Prostate gland (tissue), 2 donors: ENCODE data around the gene SPRYD3. TPM values are rescaled to one million over a fixed set of nuclear protein-coding genes. Genes with fewer than 3 reads are reported as not detected.

ENCODE experiments used
- DNase-seq: peaks from one replicate; pipeline ENCODE4 v3.0.0-alpha.2; 2019; ENCODE audit warnings: low spot score
- H3K27ac ChIP-seq, 2 donors: fragments of 200-600 bp; sonication (generic); 2 replicates each; pipeline ENCODE4 v1.5.1; 2017 to 2019
- H3K27me3 ChIP-seq: fragments of 200-600 bp; sonication (generic); replicated peaks from 2 replicates; pipeline ENCODE4 v1.5.1; 2019; ENCODE audit not compliant: insufficient read depth
- H3K36me3 ChIP-seq, 2 donors: fragments of 200-600 bp; sonication (generic); 1 replicate in 1 of 2; 2 replicates in 1 of 2; pipeline versions ENCODE4 v1.5.1 to v1.8.1; 2017 to 2019
- H3K4me1 ChIP-seq: fragments of 200-600 bp; sonication (generic); replicated peaks from 2 replicates; pipeline ENCODE4 v1.5.1; 2019
- H3K4me3 ChIP-seq, 2 donors: fragments of 200-600 bp; sonication (generic); 2 replicates each; pipeline ENCODE4 v1.5.1; 2017 to 2019
- H3K9me3 ChIP-seq: fragments of 200-600 bp; sonication (generic); 2 replicates; pipeline ENCODE4 v1.5.1; 2017
- POLR2A ChIP-seq: fragments of 450-650 bp; IDR thresholded peaks from one replicate; pipeline ENCODE4 v1.6.1; 2016; ENCODE audit warnings: antibody characterized with exemption, mild to moderate bottlenecking
- POLR2AphosphoS5 ChIP-seq: sonication (generic); formaldehyde crosslinking; IDR thresholded peaks from one replicate; pipeline ENCODE4 v1.6.1; 2017; ENCODE audit warnings: antibody characterized with exemption
- WGBS: methylation state at CpG from one replicate; pipeline ENCODE4 v1.1.5; 2018; 5-methylcytosine and 5-hydroxymethylcytosine counted together
- intact Hi-C: fragments of 100-400 bp; cut with DNase I; formaldehyde crosslinking; loops from one replicate; pipeline ENCODE4 v1.14.2; 2022
- total RNA-seq, 2 donors: library from RNA; depleted of rRNA; stranded (reverse); fragments of >200 nt; gene quantifications; one replicate each; pipeline ENCODE4 v1.1.0, GENCODE V29; 2016
- TF ChIP-seq, protein P1 (sequence below), 4 experiments: fragments of 200-600 bp in 2 of 4; fragments of 450-650 bp in 2 of 4; sonication (generic) in 2 of 4; IDR thresholded peaks; 1 replicate in 3 of 4; 2 replicates in 1 of 4; pipeline ENCODE4 v1.5.1; 2016 to 2019; ENCODE audit warnings: antibody characterized with exemption in 4 of 4, mild to moderate bottlenecking in 2 of 4, moderate library complexity in 2 of 4

Gene SPRYD3
- total RNA-seq, 2 donors from 2014 or later = 38.7 to 54.4 TPM

DNA sequence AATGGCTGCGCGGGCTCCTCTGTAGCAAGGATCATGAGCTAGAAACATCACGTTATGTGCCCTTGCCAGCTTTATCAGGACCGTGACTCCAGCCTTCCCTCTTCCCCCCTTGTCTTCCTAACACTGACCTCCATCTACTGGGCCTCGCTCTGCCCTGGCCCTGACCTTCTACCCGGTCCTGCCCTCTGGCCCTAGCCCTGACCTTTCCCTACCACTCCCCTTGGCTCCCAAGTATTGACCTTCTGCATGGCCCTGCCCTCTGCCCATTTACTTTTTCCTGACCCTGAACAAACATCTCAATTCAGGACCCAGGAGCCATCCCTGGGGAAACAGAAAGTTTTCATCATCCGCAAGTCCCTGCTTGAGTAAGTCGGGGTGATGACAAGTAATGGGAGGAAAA lies 26.1 kb upstream of the SPRYD3 start:
- no peak for DNase-seq
- 91% methylated on average over 8 of the region's 8 CpGs for WGBS
- intact Hi-C loops = loop anchor here (5.0 kb wide), 1 partner anchor 47 kb away; no protein-coding TSS in a partner anchor
- H3K4me3 ChIP-seq = no peak overlapping the region
- no peak for TF ChIP-seq POLR2AphosphoS5
- TF ChIP-seq, protein P1, sequence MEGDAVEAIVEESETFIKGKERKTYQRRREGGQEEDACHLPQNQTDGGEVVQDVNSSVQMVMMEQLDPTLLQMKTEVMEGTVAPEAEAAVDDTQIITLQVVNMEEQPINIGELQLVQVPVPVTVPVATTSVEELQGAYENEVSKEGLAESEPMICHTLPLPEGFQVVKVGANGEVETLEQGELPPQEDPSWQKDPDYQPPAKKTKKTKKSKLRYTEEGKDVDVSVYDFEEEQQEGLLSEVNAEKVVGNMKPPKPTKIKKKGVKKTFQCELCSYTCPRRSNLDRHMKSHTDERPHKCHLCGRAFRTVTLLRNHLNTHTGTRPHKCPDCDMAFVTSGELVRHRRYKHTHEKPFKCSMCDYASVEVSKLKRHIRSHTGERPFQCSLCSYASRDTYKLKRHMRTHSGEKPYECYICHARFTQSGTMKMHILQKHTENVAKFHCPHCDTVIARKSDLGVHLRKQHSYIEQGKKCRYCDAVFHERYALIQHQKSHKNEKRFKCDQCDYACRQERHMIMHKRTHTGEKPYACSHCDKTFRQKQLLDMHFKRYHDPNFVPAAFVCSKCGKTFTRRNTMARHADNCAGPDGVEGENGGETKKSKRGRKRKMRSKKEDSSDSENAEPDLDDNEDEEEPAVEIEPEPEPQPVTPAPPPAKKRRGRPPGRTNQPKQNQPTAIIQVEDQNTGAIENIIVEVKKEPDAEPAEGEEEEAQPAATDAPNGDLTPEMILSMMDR (IDR thresholded peaks at IDR 0.05) = no peak
- no peak for TF ChIP-seq POLR2A
- H3K27ac ChIP-seq = no peak overlapping the region
- H3K27me3 ChIP-seq = no peaks in the 10 kb centered on the region
- H3K4me1 ChIP-seq = no peaks in the 10 kb centered on the region
- no peaks in the 10 kb centered on the region for H3K36me3 ChIP-seq
- no peaks in the 10 kb centered on the region for H3K9me3 ChIP-seq

DNA sequence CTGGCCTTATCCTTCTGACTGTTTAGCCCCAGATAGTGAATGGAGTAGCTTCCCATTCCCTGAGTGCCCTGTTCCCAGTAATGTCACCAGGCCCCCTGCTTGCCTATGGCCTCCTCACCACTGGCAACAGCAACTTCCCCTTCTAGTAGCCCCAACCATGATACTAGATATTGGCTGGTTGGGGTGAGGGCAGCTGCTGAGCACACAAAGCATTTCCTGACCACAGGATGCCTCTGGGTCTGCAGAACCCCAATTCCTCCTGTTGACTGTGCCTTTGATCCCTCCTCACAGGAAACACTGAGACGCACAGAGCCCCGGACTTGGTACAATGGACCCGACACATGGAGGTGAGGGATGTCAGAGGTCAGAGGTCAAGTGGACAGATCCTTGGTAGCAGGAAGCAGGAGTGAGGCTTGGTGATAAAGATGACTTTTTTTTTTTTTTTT lies 24.7 kb upstream of the SPRYD3 start:
- H3K4me3 ChIP-seq = no peak overlapping the region
- DNase-seq = no peak
- H3K36me3 ChIP-seq = no peaks in the 10 kb centered on the region
- intact Hi-C loops = no loop called here
- WGBS = 73% methylated on average over 3 of the region's 3 CpGs
- H3K27me3 ChIP-seq = no peaks in the 10 kb centered on the region
- H3K9me3 ChIP-seq = no peaks in the 10 kb centered on the region
- peaks cover 3% of the 10 kb centered on the region for H3K4me1 ChIP-seq
- no peak overlapping the region for H3K27ac ChIP-seq
- TF ChIP-seq POLR2A = no peak
- TF ChIP-seq POLR2AphosphoS5 = no peak
- TF ChIP-seq, protein P1 (IDR thresholded peaks at IDR 0.05) = no peak

DNA sequence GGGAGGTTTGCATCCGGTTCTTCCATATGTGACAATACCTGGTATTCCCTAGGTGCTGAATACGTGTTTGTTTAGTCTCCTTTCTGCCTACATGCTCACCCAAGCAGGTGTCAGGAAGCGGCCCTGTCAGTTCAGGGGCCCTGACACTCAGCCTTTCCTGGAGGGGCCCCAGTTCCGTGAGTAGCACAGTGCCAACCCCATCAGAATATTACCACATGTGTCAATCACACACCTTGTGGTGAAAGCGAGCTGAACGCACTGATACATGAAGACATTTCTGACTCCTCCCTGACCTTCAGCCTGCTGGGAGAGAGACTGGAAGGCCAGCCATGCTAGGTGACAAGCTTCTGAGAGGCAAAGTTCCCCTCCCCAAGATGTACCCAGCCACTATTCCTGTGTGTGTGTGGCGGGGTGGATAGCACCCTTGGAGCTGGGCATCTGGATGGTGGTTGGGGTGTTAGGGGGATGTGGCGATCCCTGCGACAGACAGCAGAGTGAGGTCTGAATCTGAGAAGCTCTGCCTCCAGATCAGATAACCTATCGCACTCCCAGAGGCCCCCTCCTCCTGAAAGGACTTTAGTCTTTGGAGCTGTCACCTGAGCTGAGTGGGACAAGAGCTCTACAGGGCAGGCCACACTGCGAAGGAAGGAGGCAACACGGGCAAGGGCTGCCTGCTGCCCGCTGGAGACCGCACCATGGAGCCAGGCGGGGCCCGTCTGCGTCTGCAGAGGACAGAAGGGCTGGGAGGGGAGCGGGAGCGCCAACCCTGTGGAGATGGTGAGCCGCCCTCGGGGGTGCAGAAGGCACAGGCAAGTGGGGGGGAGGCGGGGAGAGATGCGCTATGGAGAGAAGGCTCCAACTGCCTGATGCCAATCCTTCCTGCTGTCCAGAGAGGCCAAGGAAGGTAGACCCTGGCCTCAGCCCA lies 24.0 kb upstream of the SPRYD3 start, which contains the start of gene SOAT2:
TSS of gene SOAT2 (plus strand) at position 604 of the 925 bp plus-strand sequence. CDS start at position 696, 92 bp downstream.
- intact Hi-C loops = no loop called here
- TF ChIP-seq POLR2AphosphoS5 (no peak), POLR2A (no peak)
- TF ChIP-seq, protein P1 (IDR thresholded peaks at IDR 0.05) = no peak
- no peak for DNase-seq
- Histone ChIP-seq H3K36me3 (no peaks in the 10 kb centered on the region), H3K9me3 (no peaks in the 10 kb centered on the region), H3K4me3 (no peak within 1 kb of the TSS), H3K27me3 (no peaks in the 10 kb centered on the region), H3K4me1 (peaks cover 5% of the 10 kb centered on the region), H3K27ac (no peak within 1 kb of the TSS)
- 75% methylated on average over 23 of the region's 23 CpGs for WGBS

DNA sequence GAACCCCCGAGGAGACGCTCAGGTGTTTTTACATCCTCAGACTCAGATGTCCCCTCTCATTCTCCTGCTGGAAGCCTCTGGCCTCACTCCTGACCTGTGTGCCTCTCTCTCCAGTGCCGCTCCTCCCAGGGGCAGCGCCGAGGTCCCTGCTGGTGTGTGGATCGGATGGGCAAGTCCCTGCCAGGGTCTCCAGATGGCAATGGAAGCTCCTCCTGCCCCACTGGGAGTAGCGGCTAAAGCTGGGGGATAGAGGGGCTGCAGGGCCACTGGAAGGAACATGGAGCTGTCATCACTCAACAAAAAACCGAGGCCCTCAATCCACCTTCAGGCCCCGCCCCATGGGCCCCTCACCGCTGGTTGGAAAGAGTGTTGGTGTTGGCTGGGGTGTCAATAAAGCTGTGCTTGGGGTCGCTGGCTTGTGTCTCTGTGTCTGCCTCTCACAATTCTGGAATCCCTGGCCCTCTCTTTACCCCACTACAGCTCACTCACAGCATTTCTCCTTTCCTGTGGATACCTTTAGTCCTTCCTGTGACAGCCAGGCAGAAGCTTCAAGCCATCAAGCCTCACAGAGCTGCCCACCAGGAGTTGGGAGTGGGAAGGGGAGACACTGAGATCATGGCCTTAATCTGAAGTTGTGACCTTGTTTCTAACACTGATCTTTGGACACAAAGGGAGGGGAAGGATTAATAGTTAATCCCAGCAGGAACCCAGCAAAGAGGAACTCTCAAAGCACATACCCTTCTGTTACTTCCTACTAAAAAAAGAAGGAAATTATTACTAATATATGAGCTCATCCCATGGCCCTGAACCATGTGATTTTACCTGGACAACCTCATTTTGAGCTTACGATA lies 23.0 kb upstream of the SPRYD3 start:
- Histone ChIP-seq H3K27ac (no peak overlapping the region), H3K27me3 (no peaks in the 10 kb centered on the region), H3K9me3 (no peaks in the 10 kb centered on the region), H3K4me3 (no peak overlapping the region), H3K4me1 (peaks cover 5% of the 10 kb centered on the region), H3K36me3 (no peaks in the 10 kb centered on the region)
- DNase-seq = no peak
- TF ChIP-seq, protein P1 (IDR thresholded peaks at IDR 0.05) = no peak
- no peak for TF ChIP-seq POLR2AphosphoS5
- TF ChIP-seq POLR2A = no peak
- 83% methylated on average over 12 of the region's 12 CpGs for whole genome bisulfite sequencing
- intact Hi-C loops = no loop called here
